Liver (tissue), 9 donors: Measurements from ENCODE around the gene HNRNPC. TPM values are rescaled to one million over a fixed set of nuclear protein-coding genes. Genes with fewer than 3 reads are reported as not detected.
A peak's percentile ranks its signal among the peaks of the same experiment; 100 is the strongest.

Experiments used
- DNase-seq: peaks from one replicate; pipeline ENCODE4 v3.0.0-alpha.2; 2017; ENCODE audit warnings: low spot score
- H3K27ac ChIP-seq, 2 donors: one replicate each; pipeline ENCODE4 v1.7.0; 2013; ENCODE audit warnings: inconsistent platforms in 2 of 2, low read length in 2 of 2, control low read depth in 1 of 2, low read depth in 1 of 2, mild to moderate bottlenecking in 1 of 2
- H3K27me3 ChIP-seq, 4 donors: one replicate each; pipeline versions ENCODE4 v1.6.1 to v1.7.0; 2013; ENCODE audit warnings: low read length in 3 of 4, inconsistent platforms in 1 of 4, mild to moderate bottlenecking in 1 of 4, moderate library complexity in 1 of 4; ENCODE audit not compliant: control insufficient read depth in 4 of 4, insufficient read depth in 4 of 4
- H3K36me3 ChIP-seq, 4 donors: one replicate each; pipeline versions ENCODE4 v1.6.1 to v1.7.0; 2013; ENCODE audit warnings: low read length in 3 of 4, mild to moderate bottlenecking in 3 of 4, low read depth in 1 of 4, moderate library complexity in 1 of 4; ENCODE audit not compliant: control insufficient read depth in 4 of 4, insufficient read depth in 3 of 4
- H3K4me1 ChIP-seq, 4 donors: one replicate each; pipeline versions ENCODE4 v1.6.1 to v1.7.0; 2013; ENCODE audit warnings: low read length in 3 of 4, mild to moderate bottlenecking in 3 of 4, moderate library complexity in 1 of 4; ENCODE audit not compliant: control insufficient read depth in 4 of 4, insufficient read depth in 4 of 4
- H3K4me3 ChIP-seq, 3 donors: one replicate each; pipeline versions ENCODE4 v1.6.1 to v1.7.0; 2013; ENCODE audit warnings: low read length in 3 of 3, control low read depth in 1 of 3, low read depth in 1 of 3, mild to moderate bottlenecking in 1 of 3
- H3K9ac ChIP-seq, 2 donors: one replicate each; pipeline ENCODE4 v1.7.0; 2013; ENCODE audit warnings: low read length in 2 of 2, mild to moderate bottlenecking in 2 of 2, moderate library complexity in 2 of 2, control low read depth in 1 of 2, low read depth in 1 of 2
- H3K9me3 ChIP-seq, 4 donors: one replicate each; pipeline versions ENCODE4 v1.6.1 to v1.7.0; 2013; ENCODE audit warnings: low read length in 3 of 4; ENCODE audit not compliant: control insufficient read depth in 4 of 4
- EGR1 ChIP-seq, 2 donors: IDR thresholded peaks; 2 replicates each; pipeline ENCODE4 v1.6.1; 2016 to 2018; ENCODE audit warnings: antibody characterized with exemption in 2 of 2, low read depth in 2 of 2
- FOXA2 ChIP-seq: IDR thresholded peaks from 2 replicates; pipeline ENCODE4 v1.6.1; 2016; ENCODE audit warnings: antibody characterized with exemption
- RAD21 ChIP-seq, 2 donors: IDR thresholded peaks; 2 replicates each; pipeline ENCODE4 v1.6.1; 2016; ENCODE audit warnings: antibody characterized with exemption in 2 of 2, mild to moderate bottlenecking in 2 of 2
- RXRA ChIP-seq, 2 donors: IDR thresholded peaks; 2 replicates each; pipeline ENCODE4 v1.6.1; 2017 to 2018; ENCODE audit warnings: antibody characterized with exemption in 2 of 2, mild to moderate bottlenecking in 1 of 2
- WGBS: extraction: QIAGEN DNeasy Blood & Tissue Kit; methylation state at CpG from one replicate; pipeline ENCODE4 v1.1.7; 2013; 5-methylcytosine and 5-hydroxymethylcytosine counted together
- polyA plus RNA-seq, 2 donors: library from polyadenylated mRNA; stranded (reverse) in 1 of 2; unstranded in 1 of 2; fragments of 200-250 nt in 1 of 2; fragments of >200 nt in 1 of 2; fragmentation: Nextera tagmentation in 1 of 2; extraction: Ambion mirVana in 1 of 2; gene quantifications; one replicate each; pipeline versions ENCODE4 v1.2.1 to v1.2.3, GENCODE V29; 2013 to 2015
- total RNA-seq, 2 donors: library from RNA; depleted of rRNA; stranded (reverse); fragments of >200 nt; gene quantifications; one replicate each; pipeline ENCODE4 v1.2.3, GENCODE V29; 2014
- TF ChIP-seq, protein P1 (sequence below): fragments of 150-350 bp; IDR thresholded peaks from 2 replicates; pipeline ENCODE4 v1.5.1; 2017; ENCODE audit warnings: improper control_type of control experiment, low read depth, low read length; ENCODE audit not compliant: missing input control
- TF ChIP-seq, protein P2 (sequence below): IDR thresholded peaks from 2 replicates; pipeline ENCODE4 v1.6.1; 2016; ENCODE audit warnings: antibody characterized with exemption
- TF ChIP-seq, protein P3 (sequence below): IDR thresholded peaks from 2 replicates; pipeline ENCODE4 v1.6.1; 2016; ENCODE audit warnings: antibody characterized with exemption, mild to moderate bottlenecking
- donor health status: healthy.
- donor health status: healthy.
- donor health status: healthy.
- donor health status: healthy.
- donor health status: healthy.

Gene HNRNPC
- total and polyA plus RNA-seq, 4 donors, result 119 to 384 (median 270) TPM

DNA sequence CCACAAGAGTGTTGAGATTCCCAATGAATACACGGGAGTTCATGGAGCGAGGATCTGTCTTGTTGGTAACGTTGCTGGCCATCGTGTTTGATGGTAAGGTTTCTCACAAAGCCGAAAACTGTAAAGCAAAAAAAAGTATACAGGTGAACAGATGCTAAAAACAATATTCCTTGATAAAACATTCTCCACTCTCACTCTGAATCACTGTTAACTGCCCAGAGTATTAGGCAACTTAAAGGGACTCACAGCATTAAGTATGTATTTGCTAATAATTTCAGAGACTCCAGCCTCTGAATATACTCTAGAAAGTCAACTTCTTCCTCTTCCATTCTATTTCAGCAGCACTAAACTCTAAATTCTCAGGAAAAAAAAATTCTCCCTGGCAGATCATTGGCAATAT, 35.1 kb downstream of the HNRNPC start:
- H3K9ac ChIP-seq, result no peak overlapping the region
- DNase-seq, result no peak
- H3K27ac ChIP-seq, result no peak overlapping the region
- H3K4me1 ChIP-seq, result peaks cover 5 to 28% (median 7%) of the 10 kb centered on the region in 4 donors
- TF ChIP-seq RXRA (IDR thresholded peaks at IDR 0.05), result no peak
- TF ChIP-seq, protein P1, sequence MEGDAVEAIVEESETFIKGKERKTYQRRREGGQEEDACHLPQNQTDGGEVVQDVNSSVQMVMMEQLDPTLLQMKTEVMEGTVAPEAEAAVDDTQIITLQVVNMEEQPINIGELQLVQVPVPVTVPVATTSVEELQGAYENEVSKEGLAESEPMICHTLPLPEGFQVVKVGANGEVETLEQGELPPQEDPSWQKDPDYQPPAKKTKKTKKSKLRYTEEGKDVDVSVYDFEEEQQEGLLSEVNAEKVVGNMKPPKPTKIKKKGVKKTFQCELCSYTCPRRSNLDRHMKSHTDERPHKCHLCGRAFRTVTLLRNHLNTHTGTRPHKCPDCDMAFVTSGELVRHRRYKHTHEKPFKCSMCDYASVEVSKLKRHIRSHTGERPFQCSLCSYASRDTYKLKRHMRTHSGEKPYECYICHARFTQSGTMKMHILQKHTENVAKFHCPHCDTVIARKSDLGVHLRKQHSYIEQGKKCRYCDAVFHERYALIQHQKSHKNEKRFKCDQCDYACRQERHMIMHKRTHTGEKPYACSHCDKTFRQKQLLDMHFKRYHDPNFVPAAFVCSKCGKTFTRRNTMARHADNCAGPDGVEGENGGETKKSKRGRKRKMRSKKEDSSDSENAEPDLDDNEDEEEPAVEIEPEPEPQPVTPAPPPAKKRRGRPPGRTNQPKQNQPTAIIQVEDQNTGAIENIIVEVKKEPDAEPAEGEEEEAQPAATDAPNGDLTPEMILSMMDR, result no peak
- no peak for TF ChIP-seq EGR1 (IDR thresholded peaks at IDR 0.05; ENCODE audit: low read depth in 2 of 2)
- TF ChIP-seq, protein P2, sequence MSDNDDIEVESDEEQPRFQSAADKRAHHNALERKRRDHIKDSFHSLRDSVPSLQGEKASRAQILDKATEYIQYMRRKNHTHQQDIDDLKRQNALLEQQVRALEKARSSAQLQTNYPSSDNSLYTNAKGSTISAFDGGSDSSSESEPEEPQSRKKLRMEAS, result no peak
- no peak for TF ChIP-seq FOXA2
- TF ChIP-seq, protein P3, sequence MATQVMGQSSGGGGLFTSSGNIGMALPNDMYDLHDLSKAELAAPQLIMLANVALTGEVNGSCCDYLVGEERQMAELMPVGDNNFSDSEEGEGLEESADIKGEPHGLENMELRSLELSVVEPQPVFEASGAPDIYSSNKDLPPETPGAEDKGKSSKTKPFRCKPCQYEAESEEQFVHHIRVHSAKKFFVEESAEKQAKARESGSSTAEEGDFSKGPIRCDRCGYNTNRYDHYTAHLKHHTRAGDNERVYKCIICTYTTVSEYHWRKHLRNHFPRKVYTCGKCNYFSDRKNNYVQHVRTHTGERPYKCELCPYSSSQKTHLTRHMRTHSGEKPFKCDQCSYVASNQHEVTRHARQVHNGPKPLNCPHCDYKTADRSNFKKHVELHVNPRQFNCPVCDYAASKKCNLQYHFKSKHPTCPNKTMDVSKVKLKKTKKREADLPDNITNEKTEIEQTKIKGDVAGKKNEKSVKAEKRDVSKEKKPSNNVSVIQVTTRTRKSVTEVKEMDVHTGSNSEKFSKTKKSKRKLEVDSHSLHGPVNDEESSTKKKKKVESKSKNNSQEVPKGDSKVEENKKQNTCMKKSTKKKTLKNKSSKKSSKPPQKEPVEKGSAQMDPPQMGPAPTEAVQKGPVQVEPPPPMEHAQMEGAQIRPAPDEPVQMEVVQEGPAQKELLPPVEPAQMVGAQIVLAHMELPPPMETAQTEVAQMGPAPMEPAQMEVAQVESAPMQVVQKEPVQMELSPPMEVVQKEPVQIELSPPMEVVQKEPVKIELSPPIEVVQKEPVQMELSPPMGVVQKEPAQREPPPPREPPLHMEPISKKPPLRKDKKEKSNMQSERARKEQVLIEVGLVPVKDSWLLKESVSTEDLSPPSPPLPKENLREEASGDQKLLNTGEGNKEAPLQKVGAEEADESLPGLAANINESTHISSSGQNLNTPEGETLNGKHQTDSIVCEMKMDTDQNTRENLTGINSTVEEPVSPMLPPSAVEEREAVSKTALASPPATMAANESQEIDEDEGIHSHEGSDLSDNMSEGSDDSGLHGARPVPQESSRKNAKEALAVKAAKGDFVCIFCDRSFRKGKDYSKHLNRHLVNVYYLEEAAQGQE, result no peak
- peaks cover 12 to 61% (median 51%) of the 10 kb centered on the region in 4 donors for H3K36me3 ChIP-seq
- WGBS, result 90% methylated on average over 5 of the region's 5 CpGs
- H3K4me3 ChIP-seq, result no peak overlapping the region
- no peaks in the 10 kb centered on the region for H3K9me3 ChIP-seq
- no peaks in the 10 kb centered on the region for H3K27me3 ChIP-seq

DNA sequence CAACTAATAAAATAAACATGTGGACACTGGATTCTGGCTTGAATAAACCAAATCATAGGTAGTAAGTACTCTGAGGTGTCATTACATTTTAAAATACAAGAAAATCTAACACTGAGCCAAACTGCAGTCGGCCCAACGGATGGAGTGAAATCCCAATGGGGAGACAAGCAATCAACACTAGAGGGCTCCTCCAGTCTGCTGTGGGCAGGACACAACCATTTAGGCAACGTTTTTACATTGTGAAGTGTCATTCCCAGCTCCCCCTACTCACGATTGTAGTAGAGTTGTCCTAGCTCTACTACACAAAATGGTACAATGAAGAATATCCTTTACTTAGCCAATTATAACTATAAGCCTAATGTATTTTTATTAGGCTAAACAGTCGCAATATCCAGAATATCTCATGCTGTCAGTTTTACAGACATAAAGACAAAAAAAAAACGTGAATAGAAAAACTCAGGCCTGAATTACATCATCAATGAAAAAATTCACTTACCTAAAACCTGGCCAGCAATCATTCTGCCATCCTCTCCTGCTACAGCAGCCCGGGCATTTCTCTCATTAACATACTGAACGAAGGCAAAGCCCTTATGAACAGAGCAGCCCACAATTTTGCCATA, 35.7 kb downstream of the HNRNPC start:
- Histone ChIP-seq H3K27ac (no peak overlapping the region), H3K36me3 (peaks cover 12 to 66% (median 54%) of the 10 kb centered on the region in 4 donors)
- 57% methylated on average over 8 of the region's 8 CpGs for WGBS

More for the DNA sequence above, 35.7 kb downstream of the HNRNPC start:
- Histone ChIP-seq H3K27me3 (no peaks in the 10 kb centered on the region), H3K4me3 (no peak overlapping the region), H3K9me3 (no peaks in the 10 kb centered on the region), H3K4me1 (peaks cover 5 to 28% (median 7%) of the 10 kb centered on the region in 4 donors), H3K9ac (no peak overlapping the region)
- no peak for DNase-seq
- TF ChIP-seq, protein P3, result no peak
- peak in 1 of 2 donors; percentile 64 for TF ChIP-seq RAD21 (IDR thresholded peaks at IDR 0.05)
